Stimulated activated CD4-positive, alpha-beta T cell treated with anti-CD3 and anti-CD28 coated beads, Interleukin-1b, Interleukin-23, amount 100 ng/mL, for 48 hours (primary cell): ENCODE measurements around the gene TAGLN.
"Not testable (repeated sequence)": the region's sequence is repeated elsewhere in the genome, so short reads cannot be mapped to it uniquely, and the experiment has no call there.

Experiments
- DNase-seq: peaks from one replicate; pipeline ENCODE4 v3.0.0-alpha.2; 2020

The TAGLN gene

DNA sequence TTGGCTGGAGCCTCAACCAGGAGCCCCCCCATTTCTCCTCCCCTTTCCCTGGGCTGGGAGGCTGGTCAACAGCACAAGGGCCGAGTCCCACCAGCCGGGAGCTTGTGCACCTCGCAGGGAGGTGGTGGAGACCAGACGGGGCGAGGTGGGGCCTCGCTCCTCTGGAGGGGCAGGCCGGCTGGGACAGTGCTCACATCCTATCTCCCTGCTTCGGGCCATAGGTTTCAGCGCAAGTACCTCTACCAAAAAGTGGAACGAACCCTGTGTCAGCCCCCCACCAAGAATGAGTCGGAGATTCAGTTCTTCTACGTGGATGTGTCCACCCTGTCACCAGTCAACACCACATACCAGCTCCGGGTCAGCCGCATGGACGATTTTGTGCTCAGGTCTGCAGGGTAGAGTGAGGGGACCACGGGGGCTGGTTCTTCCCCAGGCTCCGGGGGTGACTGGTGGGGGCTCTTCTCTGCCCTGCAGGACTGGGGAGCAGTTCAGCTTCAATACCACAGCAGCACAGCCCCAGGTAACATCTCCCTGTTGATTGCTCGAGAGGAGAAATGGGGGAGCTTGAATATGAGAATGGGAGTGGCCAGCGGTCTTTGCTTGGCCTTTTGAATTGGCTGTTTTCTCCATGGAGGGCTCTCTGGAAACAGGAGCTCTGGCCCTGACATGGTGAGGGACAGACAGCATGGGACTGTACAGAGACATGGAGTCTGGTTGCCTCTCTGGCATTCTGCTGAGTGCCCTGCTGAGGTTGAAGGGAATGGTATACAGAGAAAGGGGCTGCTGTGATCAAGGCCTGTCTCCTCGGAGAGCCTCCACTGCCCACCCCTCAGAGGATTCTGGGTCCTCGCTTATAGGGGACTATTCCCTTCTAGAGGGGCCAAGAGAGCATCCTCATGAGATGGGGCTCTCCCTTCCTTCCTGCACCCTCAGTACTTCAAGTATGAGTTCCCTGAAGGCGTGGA, 17.3 kb upstream of the TAGLN start:
- DNase-seq, result no peak

DNA sequence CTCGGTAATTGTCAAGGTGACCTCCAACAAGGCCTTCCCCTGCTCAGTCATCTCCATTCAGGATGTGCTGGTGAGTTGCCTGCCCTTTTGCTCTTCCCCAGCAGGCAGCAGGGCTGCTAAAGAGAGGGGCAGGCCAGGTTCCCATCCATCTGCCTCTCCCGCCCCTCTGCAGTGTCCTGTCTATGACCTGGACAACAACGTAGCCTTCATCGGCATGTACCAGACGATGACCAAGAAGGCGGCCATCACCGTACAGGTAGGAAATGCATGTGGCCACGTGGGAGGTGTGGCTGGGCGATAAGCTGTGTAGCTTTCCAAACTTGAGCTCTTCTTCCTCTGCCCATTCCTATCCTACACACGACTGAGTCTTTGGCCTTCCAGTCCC, 16.6 kb upstream of the TAGLN start:
- no peak for DNase-seq

- DNase-seq, result not testable (repeated sequence)
These were observed 16.0 kb upstream of the TAGLN start for GRCh38 chr11:117183178-117183577.

DNA sequence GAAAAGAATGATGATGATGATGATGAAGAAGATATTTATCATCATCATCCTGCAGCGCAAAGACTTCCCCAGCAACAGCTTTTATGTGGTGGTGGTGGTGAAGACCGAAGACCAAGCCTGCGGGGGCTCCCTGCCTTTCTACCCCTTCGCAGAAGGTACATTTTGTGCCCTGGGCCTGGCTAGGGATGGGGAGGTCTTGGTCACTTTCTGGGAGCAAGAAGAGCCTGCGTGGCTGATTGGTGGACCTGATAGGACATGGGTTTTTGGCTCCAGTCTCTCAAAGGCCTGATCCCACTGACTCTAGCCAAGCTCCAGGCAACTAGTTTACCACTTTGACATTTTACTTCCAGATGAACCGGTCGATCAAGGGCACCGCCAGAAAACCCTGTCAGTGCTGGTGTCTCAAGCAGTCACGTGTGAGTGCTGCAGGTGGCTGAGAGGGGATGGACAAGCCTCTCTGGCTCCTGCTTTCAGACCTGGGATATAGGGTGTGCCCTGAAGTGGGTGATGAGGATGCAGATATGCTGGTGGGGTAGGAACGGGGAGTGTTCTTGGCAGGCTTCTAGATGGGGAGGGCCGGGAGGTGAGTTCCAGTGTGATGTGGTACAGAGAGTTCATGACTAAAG, 15.3 kb upstream of the TAGLN start:
- DNase-seq, result no peak

- DNase-seq, result no peak
These were observed 13.3 kb upstream of the TAGLN start for GRCh38 chr11:117185736-117186430.

GRCh38 chr11:117186431-117186761, 12.8 kb upstream of the TAGLN start:
- no peak for DNase-seq

- DNase-seq, result no peak
These were observed 12.2 kb upstream of the TAGLN start for GRCh38 chr11:117187007-117187406.

DNA sequence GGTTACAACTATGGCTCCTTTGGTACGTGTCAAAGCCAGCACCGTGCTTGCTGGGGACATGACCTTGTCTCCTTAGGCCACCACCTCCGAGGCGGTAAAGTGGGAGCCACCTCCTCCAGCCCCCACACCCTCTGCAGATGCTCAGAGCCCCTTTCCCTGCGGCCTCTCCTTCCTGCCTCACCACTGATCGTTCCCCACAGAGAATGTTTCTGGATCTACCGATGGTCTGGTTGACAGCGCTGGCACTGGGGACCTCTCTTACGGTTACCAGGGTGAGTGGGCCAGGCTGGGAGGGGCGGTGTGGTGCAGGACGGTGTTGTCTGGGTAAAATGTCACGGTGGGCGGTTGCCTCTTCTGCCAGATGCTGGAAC, 11.8 kb upstream of the TAGLN start:
- no peak for DNase-seq

GRCh38 chr11:117187799-117188481, 11.2 kb upstream of the TAGLN start:
- DNase-seq, result no peak

- no peak for DNase-seq
These were observed 10.5 kb upstream of the TAGLN start for GRCh38 chr11:117188620-117189081.

DNA sequence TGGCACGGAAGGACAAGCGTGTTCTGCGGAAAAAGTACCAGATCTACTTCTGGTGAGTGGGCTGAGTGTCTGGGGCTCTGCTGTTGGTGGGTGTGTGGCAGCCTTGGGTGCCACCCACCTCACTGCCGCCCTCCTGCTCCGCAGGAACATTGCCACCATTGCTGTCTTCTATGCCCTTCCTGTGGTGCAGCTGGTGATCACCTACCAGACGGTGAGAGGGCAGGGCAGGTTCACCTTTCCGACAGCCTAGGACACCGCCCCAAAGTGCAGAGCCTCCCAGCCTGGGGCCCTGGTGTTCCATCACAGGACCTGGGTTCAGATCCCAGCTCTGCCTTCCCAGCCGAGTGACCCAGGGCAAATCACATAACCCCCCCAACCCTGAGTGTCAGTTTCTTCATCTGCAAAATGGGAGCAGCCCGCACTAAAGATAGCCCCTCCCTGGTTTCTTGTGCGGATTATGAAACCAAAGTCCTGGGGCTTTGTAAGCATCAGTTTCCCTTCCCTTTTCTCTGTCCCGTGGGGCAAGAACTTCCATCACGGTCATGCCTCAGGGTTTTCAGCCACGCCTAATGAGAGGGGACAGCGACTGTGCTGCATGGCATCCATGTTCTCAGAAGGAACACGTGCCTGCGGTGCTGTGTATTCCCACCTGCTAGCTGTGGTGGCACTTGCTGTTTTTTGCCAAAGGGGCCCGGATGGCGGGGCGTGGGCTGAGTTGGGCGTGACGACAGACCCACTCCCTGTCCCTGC, 9.8 kb upstream of the TAGLN start:
- DNase-seq, result no peak

GRCh38 chr11:117189941-117190544, 9.1 kb upstream of the TAGLN start:
- DNase-seq, result no peak

DNA sequence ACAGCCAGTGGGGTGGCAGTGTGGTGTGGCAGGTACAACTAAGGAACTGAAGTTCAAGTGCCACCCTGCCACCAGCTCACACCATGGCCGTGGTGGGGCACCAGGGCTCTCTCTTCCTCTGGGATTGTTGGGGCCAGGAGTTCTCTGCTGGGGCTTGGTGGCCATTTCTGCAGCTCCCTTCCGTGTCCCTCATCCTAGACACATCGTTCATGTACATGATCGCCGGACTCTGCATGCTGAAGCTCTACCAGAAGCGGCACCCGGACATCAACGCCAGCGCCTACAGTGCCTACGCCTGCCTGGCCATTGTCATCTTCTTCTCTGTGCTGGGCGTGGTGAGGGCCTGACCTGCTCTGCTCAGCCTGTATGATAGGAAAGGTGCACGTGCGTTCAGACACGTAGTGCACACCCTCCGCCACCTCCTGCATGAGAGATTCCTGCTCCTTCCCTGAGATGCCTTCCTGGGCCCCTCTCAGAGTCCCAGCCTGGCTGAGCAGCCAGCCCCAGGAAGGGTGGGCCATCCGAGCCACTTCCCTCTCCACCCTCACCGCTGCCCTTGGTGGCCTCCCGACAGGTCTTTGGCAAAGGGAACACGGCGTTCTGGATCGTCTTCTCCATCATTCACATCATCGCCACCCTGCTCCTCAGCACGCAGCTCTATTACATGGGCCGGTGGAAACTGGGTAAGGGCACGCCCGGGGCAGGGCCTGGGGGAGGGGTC, 7.3 kb upstream of the TAGLN start:
- no peak for DNase-seq

GRCh38 chr11:117192401-117192875, 6.7 kb upstream of the TAGLN start:
- no peak for DNase-seq

DNA sequence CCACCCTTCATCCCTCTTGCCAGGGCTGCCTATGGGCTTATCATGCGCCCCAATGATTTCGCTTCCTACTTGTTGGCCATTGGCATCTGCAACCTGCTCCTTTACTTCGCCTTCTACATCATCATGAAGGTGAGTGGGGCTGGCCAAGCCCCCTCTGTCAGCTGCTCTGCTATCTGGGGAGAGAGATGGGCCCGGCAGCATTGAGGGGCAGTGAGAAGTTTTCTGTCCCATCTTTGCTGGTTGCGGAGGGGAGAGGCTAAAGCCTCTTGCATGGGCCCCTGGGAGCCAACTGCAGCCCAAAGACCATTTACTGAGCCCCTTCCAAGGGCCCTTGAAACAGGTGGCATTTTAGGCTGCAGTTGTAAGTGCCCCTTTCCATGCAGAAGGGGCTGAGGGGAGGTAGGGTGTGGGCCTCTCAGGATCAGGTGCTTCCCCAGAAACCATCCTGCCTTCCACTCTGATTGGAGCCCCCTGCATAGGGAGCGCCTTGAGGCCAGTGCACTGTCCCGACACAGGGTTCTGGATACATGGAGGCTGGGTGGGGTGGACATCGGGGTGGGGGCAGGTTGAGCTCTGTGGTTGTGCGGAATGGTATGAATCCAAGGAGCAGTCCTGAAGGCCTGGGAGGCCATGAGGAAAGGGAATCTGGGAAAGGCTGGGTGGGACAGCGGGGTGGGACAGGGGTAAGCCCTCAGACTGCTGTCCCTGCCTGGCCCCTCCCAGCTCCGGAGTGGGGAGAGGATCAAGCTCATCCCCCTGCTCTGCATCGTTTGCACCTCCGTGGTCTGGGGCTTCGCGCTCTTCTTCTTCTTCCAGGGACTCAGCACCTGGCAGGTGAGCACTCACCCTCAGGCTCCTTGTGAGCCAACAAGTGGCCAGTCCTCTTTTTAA, 5.8 kb upstream of the TAGLN start:
- DNase-seq, result no peak

GRCh38 chr11:117194267-117194666, 4.9 kb upstream of the TAGLN start:
- DNase-seq, result no peak

GRCh38 chr11:117195258-117195657, 3.9 kb upstream of the TAGLN start:
- no peak for DNase-seq

DNA sequence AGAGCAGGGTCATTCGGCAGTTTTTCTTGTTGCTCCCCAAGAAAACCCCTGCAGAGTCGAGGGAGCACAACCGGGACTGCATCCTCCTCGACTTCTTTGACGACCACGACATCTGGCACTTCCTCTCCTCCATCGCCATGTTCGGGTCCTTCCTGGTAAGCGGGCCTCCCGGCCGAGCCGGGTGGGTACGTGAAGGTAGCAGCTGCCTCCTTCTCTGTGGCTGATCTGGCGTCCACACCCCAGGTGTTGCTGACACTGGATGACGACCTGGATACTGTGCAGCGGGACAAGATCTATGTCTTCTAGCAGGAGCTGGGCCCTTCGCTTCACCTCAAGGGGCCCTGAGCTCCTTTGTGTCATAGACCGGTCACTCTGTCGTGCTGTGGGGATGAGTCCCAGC, 3.4 kb upstream of the TAGLN start:
- no peak for DNase-seq

DNA sequence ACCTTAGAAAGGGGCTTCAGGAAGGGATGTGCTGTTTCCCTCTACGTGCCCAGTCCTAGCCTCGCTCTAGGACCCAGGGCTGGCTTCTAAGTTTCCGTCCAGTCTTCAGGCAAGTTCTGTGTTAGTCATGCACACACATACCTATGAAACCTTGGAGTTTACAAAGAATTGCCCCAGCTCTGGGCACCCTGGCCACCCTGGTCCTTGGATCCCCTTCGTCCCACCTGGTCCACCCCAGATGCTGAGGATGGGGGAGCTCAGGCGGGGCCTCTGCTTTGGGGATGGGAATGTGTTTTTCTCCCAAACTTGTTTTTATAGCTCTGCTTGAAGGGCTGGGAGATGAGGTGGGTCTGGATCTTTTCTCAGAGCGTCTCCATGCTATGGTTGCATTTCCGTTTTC, 2.2 kb upstream of the TAGLN start:
- no peak for DNase-seq
